GM21447 (cell line): ENCODE results near the gene TMEM82.

Source experiments
- ATAC-seq: cut with Tn5 transposase; IDR thresholded peaks from one replicate; pipeline ENCODE4 v1.9.1; 2021; ENCODE audit not compliant: unreplicated experiment

Gene TMEM82

GRCh38 chr1:15755646-15756040 lies 13.3 kb downstream of the TMEM82 start:
- ATAC-seq: no peak

GRCh38 chr1:15756143-15757015 lies 14.1 kb downstream of the TMEM82 start:
- ATAC-seq: no peak

GRCh38 chr1:15757016-15757543 lies 14.8 kb downstream of the TMEM82 start:
- no peak for ATAC-seq

GRCh38 chr1:15757575-15758342 lies 15.5 kb downstream of the TMEM82 start:
- ATAC-seq: no peak

GRCh38 chr1:15758343-15758931 lies 16.1 kb downstream of the TMEM82 start, which contains the start of gene FBLIM1:
TSS of gene FBLIM1 (plus strand) at chr1:15758795. CDS start at chr1:15764984, 6,189 bp downstream.
- no peak for ATAC-seq

GRCh38 chr1:15758953-15759661 lies 16.8 kb downstream of the TMEM82 start:
- ATAC-seq: no peak

- no peak for ATAC-seq
Measured at GRCh38 chr1:15760520-15761211, 18.4 kb downstream of the TMEM82 start.

- ATAC-seq: no peak
Measured at GRCh38 chr1:15761366-15762128, 19.2 kb downstream of the TMEM82 start.

GRCh38 chr1:15762546-15762945 lies 20.2 kb downstream of the TMEM82 start:
- no peak for ATAC-seq

GRCh38 chr1:15764269-15764764 lies 22.0 kb downstream of the TMEM82 start:
- no peak for ATAC-seq

GRCh38 chr1:15764890-15765289 lies 22.6 kb downstream of the TMEM82 start:
- ATAC-seq: no peak

GRCh38 chr1:15765495-15766194 lies 23.3 kb downstream of the TMEM82 start:
- no peak for ATAC-seq

- ATAC-seq: no peak
Measured at GRCh38 chr1:15767941-15768340, 25.6 kb downstream of the TMEM82 start.

- ATAC-seq: no peak
Measured at GRCh38 chr1:15768388-15768787, 26.1 kb downstream of the TMEM82 start.

GRCh38 chr1:15770313-15770962 lies 28.1 kb downstream of the TMEM82 start:
- no peak for ATAC-seq

- ATAC-seq: no peak
Measured at GRCh38 chr1:15771836-15772515, 29.7 kb downstream of the TMEM82 start.

GRCh38 chr1:15775706-15776105 lies 33.4 kb downstream of the TMEM82 start:
- ATAC-seq: no peak
